Measurements from ENCODE around the gene DLG3.
A peak's percentile ranks its signal among the peaks of the same experiment; 100 is the strongest.

DLG3 gene

DNA sequence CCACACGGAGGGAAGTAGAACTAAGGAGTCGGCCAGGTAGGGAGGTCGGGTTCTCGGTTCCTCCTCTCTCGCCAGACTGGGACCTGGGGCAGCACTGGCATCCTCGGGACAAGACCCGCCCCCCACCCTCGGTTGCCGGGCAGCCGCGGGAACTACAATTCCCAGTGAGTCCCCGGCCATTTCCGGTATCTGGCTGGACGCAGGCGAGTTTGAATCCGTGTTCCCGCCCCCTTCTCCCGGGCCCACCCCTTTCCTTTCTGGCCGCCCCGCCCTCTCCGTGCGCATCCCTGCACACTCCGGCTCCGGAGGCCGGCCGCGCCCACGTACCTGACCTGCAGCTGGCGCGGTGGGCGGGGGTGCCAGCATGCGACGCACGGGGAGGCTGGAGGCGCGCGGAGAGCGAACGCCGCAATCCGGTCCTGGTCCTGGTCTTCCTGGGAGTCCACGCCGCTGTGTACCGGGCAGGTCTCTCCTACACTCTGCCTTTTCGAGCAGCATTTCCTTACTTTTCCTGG is 10.2 kb upstream of the DLG3 start:
- Histone ChIP-seq H3K4me3 (ENCODE audit: low read depth, low read length) (peak overlapping the region; percentile 74), H3K27me3 (replicated peaks) (no peaks in the 10 kb centered on the region), H3K27ac (peak overlapping the region; percentile 33), H3K36me3 (replicated peaks) (no peaks in the 10 kb centered on the region)
- in situ Hi-C loops (cut with HindIII; ENCODE audit: low pct_ligation_motif_present, low sequenced_read_pairs) = no loop called here
- DNase-seq = peak; percentile 81
- TF ChIP-seq, protein P1, sequence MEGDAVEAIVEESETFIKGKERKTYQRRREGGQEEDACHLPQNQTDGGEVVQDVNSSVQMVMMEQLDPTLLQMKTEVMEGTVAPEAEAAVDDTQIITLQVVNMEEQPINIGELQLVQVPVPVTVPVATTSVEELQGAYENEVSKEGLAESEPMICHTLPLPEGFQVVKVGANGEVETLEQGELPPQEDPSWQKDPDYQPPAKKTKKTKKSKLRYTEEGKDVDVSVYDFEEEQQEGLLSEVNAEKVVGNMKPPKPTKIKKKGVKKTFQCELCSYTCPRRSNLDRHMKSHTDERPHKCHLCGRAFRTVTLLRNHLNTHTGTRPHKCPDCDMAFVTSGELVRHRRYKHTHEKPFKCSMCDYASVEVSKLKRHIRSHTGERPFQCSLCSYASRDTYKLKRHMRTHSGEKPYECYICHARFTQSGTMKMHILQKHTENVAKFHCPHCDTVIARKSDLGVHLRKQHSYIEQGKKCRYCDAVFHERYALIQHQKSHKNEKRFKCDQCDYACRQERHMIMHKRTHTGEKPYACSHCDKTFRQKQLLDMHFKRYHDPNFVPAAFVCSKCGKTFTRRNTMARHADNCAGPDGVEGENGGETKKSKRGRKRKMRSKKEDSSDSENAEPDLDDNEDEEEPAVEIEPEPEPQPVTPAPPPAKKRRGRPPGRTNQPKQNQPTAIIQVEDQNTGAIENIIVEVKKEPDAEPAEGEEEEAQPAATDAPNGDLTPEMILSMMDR (IDR thresholded peaks at IDR 0.05; ENCODE audit: low read depth, low read length, missing control alignments) = no peak

DNA sequence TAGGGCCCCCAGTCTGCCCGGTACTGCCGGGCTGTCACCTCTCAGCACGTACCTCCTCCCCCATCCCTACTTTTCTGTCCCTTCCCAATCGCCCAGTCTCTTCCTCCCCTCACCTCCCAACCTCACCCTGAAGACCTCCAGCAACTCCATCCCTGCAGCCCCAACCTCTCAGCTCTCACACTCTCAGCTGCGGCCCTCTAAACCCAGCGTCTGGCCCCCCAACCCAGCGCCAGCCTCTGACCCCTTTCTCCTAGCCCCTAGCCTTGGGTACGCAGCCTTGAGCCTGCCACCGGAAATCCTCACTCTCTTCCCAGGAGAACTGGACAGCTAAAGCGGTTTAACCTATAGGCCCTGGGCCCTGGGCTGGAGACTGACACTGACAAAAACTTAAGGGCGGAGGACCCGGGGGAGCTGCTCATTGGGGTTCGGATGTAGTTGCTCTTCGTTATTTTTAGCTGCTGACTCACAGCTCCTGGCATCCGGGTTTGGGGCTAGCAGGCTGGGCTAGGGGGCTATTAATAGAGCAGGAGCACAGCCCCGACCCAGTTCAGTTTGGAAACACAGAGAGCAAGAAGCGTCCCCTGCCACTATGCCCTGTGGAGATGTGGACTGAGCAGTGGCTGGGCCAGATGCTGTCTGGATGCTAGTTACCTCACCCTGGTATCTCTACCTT is 9.6 kb upstream of the DLG3 start:
- no peaks in the 10 kb centered on the region for H3K27me3 ChIP-seq (replicated peaks)
- H3K4me3 ChIP-seq (ENCODE audit: low read depth, low read length) = peak overlapping the region; percentile 74
- peak overlapping the region; percentile 33 for H3K27ac ChIP-seq
- no peaks in the 10 kb centered on the region for H3K36me3 ChIP-seq (replicated peaks)
- in situ Hi-C loops (cut with HindIII; ENCODE audit: low pct_ligation_motif_present, low sequenced_read_pairs) = no loop called here
- TF ChIP-seq, protein P1 (IDR thresholded peaks at IDR 0.05; ENCODE audit: low read depth, low read length, missing control alignments) = no peak
- no peak for DNase-seq

DNA sequence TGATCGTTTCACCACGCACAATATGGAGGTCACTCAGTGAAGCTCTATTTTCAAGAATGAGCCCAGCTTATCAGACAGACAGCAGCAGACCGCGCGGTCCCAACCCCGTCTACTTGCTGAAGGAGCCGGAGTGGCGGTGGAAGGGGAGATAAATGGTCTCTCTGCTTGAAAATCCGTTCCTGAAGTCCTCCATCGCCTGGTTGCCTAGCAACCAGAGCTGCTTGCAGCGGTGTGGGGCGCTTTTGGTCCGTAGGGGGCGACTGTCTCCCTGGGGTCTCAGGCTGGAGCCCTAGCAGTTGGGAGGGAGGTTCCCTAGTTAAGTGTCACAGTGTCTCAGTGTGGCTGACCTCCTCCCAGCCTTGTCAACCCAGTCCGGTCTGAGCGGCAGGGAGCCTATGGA is 8.3 kb upstream of the DLG3 start:
- DNase-seq = no peak
- no peaks in the 10 kb centered on the region for H3K27me3 ChIP-seq (replicated peaks)

DNA sequence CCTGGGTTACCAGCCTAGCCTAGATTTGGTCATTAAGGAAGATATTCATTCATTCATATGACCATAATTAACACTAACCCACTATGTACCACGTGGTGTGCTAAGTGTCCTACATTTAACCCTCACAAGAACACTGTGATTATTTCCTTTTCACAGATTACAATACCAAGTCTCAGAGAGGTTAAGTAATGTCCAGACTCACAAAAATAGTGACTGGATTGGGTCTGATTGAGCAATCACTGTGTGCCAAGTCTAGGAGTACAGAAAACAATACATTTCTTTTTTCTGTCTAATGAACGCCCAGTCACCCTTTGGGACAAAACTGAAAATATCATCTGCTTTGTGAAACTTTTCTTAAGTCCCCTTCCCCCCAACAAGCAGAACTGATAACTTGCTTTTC is 7.6 kb upstream of the DLG3 start:
- Histone ChIP-seq H3K36me3 (replicated peaks) (no peaks in the 10 kb centered on the region), H3K27ac (no peak overlapping the region), H3K27me3 (replicated peaks) (no peaks in the 10 kb centered on the region), H3K4me3 (ENCODE audit: low read depth, low read length) (no peak overlapping the region)
- in situ Hi-C loops (cut with HindIII; ENCODE audit: low pct_ligation_motif_present, low sequenced_read_pairs) = no loop called here
- no peak for DNase-seq
- TF ChIP-seq, protein P1 (IDR thresholded peaks at IDR 0.05; ENCODE audit: low read depth, low read length, missing control alignments) = no peak

More for the DNA sequence above, 8.3 kb upstream of the DLG3 start:
- in situ Hi-C loops (cut with HindIII; ENCODE audit: low pct_ligation_motif_present, low sequenced_read_pairs) = no loop called here
- Histone ChIP-seq H3K4me3 (ENCODE audit: low read depth, low read length) (no peak overlapping the region), H3K27ac (no peak overlapping the region), H3K36me3 (replicated peaks) (no peaks in the 10 kb centered on the region)
- TF ChIP-seq, protein P1 (IDR thresholded peaks at IDR 0.05; ENCODE audit: low read depth, low read length, missing control alignments) = peak; percentile 35

DNA sequence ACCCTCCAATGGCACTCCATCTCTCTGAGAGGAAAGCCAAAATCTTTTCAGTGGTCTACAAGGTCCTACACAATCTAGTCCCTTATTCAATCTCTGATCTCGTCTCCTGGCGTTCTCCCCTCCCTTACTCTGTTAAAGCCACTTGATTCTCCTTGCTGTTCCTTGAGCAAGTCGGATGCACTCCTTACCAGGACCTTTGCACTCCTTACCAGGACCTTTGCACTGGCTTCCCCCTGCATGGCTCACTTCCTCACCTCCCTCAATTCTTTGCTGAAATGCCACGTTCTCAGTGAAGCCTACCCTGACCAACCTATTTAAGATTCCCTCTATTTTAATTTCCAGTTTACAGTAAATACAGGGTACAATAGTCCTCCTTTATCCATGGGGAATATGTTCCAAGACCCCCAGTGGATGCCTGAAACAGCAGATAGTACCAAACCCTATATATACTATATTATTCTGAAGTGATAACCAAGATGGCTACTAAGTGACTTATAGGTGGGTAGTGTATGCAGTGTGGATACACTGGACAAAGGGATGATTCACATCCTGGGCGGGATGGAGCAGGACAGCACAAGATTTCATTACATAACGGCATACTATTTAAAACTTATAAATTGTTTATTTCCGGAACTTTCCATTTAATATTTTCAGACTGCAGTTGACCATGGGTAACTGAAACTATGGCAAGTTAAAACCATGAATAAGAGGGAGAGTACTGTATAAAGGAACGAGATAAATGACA is 6.5 kb upstream of the DLG3 start:
- in situ Hi-C loops (cut with HindIII; ENCODE audit: low pct_ligation_motif_present, low sequenced_read_pairs) = no loop called here
- no peak overlapping the region for H3K27ac ChIP-seq

More for the DNA sequence above, 6.5 kb upstream of the DLG3 start:
- no peak overlapping the region for H3K4me3 ChIP-seq (ENCODE audit: low read depth, low read length)
- no peak for DNase-seq
- H3K36me3 ChIP-seq (replicated peaks) = no peaks in the 10 kb centered on the region
- H3K27me3 ChIP-seq (replicated peaks) = no peaks in the 10 kb centered on the region
- TF ChIP-seq, protein P1 (IDR thresholded peaks at IDR 0.05; ENCODE audit: low read depth, low read length, missing control alignments) = no peak

Measured in brain microvascular endothelial cell (primary cell).